Neural cell (in vitro differentiated cells): ENCODE data around the gene WDR7. TPM values are rescaled to one million over a fixed set of nuclear protein-coding genes. Genes with fewer than 3 reads are reported as not detected.

ENCODE experiments used
- H2AFZ ChIP-seq: fragments of 200-600, 300-800 bp; sonication (generic), shearing (Covaris generic); 2 replicates; pipeline ENCODE4 v1.6.0; 2014; ENCODE audit warnings: low read depth, mild to moderate bottlenecking, antibody characterized with exemption, low read length, moderate library complexity
- H3F3A ChIP-seq: fragments of 200-600 bp; shearing (Covaris generic); 2 replicates; pipeline ENCODE4 v1.6.1; 2016; ENCODE audit warnings: mild to moderate bottlenecking, moderate library complexity, mixed read lengths, antibody characterized with exemption, low read length; ENCODE audit not compliant: insufficient read depth, poor library complexity, severe bottlenecking
- H3K27ac ChIP-seq: fragments of 200-600, 300-800 bp; sonication (generic), shearing (Covaris generic); 2 replicates; pipeline ENCODE4 v1.5.1; 2014; ENCODE audit warnings: mild to moderate bottlenecking, low read length, moderate library complexity
- H3K27me3 ChIP-seq: fragments of 300-800, 200-600 bp; sonication (generic), shearing (Covaris generic); 2 replicates; pipeline ENCODE4 v1.6.0; 2014; ENCODE audit warnings: mild to moderate bottlenecking, low read depth, low read length, moderate library complexity; ENCODE audit not compliant: insufficient read depth
- H3K36me3 ChIP-seq: fragments of 300-800, 200-600 bp; sonication (generic), shearing (Covaris generic); 2 replicates; pipeline ENCODE4 v1.5.1; 2014; ENCODE audit warnings: mild to moderate bottlenecking, antibody characterized with exemption, low read length, moderate library complexity; ENCODE audit not compliant: insufficient read depth
- H3K4me2 ChIP-seq: fragments of 300-800, 200-600 bp; sonication (generic), shearing (Covaris generic); 2 replicates; pipeline ENCODE4 v1.6.0; 2014; ENCODE audit warnings: mild to moderate bottlenecking, low read length
- H3K4me3 ChIP-seq: fragments of 300-800, 200-600 bp; sonication (generic), shearing (Covaris generic); 2 replicates; pipeline ENCODE4 v1.5.1; 2014; ENCODE audit warnings: mild to moderate bottlenecking, low read length, moderate library complexity
- H3K79me2 ChIP-seq: fragments of 200-600 bp; shearing (Covaris generic); replicated peaks from 2 replicates; pipeline ENCODE4 v1.6.0; 2014; ENCODE audit warnings: mild to moderate bottlenecking, low read length, moderate library complexity; ENCODE audit not compliant: insufficient read depth
- H3K9ac ChIP-seq: fragments of 300-800, 200-600 bp; sonication (generic), shearing (Covaris generic); 2 replicates; pipeline ENCODE4 v1.6.1; 2016; ENCODE audit warnings: mild to moderate bottlenecking, low read length, mixed read lengths
- H3K9me2 ChIP-seq: fragments of 200-600 bp; shearing (Covaris generic); 2 replicates; pipeline ENCODE4 v1.6.1; 2016; ENCODE audit warnings: mild to moderate bottlenecking, low read length, mixed read lengths; ENCODE audit not compliant: insufficient read depth
- H3K9me3 ChIP-seq: fragments of 200-600, 300-800 bp; sonication (generic), shearing (Covaris generic); 2 replicates; pipeline ENCODE4 v1.6.1; 2016; ENCODE audit warnings: mild to moderate bottlenecking, mixed run types, low read length, moderate library complexity, mixed read lengths
- H4K20me1 ChIP-seq: fragments of 200-600 bp; shearing (Covaris generic); 2 replicates; pipeline ENCODE4 v1.6.1; 2016; ENCODE audit warnings: mild to moderate bottlenecking, mixed run types; ENCODE audit not compliant: insufficient read depth
- CTCF ChIP-seq: fragments of 450-650 bp; IDR thresholded peaks from 2 replicates; pipeline ENCODE4 v1.5.1; 2014; ENCODE audit warnings: antibody characterized with exemption, mild to moderate bottlenecking, moderate library complexity; ENCODE audit not compliant: poor library complexity, severe bottlenecking
- EP300 ChIP-seq: fragments of 450-650 bp; conservative IDR thresholded peaks from 2 replicates; pipeline ENCODE4 v1.6.1; 2014; ENCODE audit warnings: antibody characterized with exemption, mild to moderate bottlenecking, moderate library complexity; ENCODE audit not compliant: poor library complexity, severe bottlenecking
- MXI1 ChIP-seq: fragments of 450-650 bp; conservative IDR thresholded peaks from 2 replicates; pipeline ENCODE4 v1.6.1; 2014; ENCODE audit warnings: antibody characterized with exemption, mild to moderate bottlenecking; ENCODE audit not compliant: poor library complexity, severe bottlenecking
- RAD21 ChIP-seq: fragments of 450-650 bp; conservative IDR thresholded peaks from 2 replicates; pipeline ENCODE4 v1.6.1; 2014; ENCODE audit warnings: antibody characterized with exemption, mild to moderate bottlenecking, moderate library complexity
- REST ChIP-seq: IDR thresholded peaks from 2 replicates; pipeline ENCODE4 v1.6.1; 2012; ENCODE audit warnings: borderline replicate concordance
- TAF1 ChIP-seq: IDR thresholded peaks from 2 replicates; pipeline ENCODE4 v1.6.1; 2012; ENCODE audit warnings: low read depth
- polyA plus RNA-seq: library from polyadenylated mRNA; depleted of rRNA; stranded (reverse); fragments of >200 nt; gene quantifications from 2 replicates; pipeline ENCODE4 v1.2.3, GENCODE V29; 2014
- small RNA-seq, 3 experiments: library from RNA; depleted of rRNA; stranded (forward); fragments of <200 nt; gene quantifications; one replicate each; pipeline ENCODE3, GENCODE V24; 2012

WDR7 gene
- polyA plus RNA-seq, 1 donor from 2014 or later, result 15.1 TPM

DNA sequence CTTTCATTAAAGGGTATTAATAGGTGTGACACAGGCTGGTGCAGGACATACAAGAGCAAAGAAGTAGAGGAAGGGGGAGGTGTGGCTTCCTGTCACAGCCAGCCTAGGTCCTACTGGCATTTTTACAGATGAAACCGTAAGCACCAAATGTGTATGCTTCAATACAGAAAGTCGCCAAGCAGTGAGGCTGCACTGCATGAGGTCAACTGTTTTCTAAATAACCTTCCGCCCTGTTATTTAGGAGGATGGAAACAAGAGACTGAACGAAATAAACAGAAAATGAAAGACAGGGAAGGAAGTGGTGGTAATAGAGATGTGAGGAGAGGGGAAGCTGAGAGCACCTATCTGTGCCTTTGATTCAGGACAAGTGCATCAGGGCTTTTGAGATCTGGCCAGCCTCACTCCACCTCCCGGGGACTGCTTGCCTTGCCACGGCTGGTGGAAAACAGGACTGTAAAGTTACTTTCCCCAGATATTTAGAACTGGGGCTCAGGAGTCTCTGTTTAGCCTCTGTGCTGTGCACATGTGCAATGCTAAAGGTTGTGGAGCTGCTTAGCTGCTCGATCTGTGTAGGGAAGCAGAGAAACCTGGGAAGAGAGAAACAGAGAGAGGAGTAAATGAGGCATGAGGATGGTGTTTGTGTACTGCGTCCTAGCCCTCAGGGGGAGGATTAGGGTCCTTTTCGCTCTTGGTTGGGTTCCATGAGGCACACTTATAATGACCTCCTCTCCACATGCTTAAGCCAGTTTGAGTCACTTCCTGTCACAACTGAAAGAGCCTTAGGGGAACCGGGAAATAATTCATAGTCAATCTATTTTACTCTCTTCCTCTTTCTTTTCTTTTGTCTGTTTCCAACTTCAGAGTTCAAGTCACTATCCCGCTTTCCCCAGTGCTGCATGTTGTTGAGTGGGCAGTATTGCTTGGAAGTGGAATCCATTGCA is 433.4 kb downstream of the WDR7 start:
- Histone ChIP-seq H4K20me1 (no peaks in the 10 kb centered on the region), H3K27me3 (no peaks in the 10 kb centered on the region), H3K27ac (no peak overlapping the region), H3K4me3 (no peak overlapping the region), H2AFZ (no peak overlapping the region), H3K9me2 (no peaks in the 10 kb centered on the region), H3K9me3 (no peaks in the 10 kb centered on the region), H3K79me2 (no peaks in the 10 kb centered on the region), H3K36me3 (no peaks in the 10 kb centered on the region), H3K4me2 (no peak overlapping the region), H3F3A (no peaks in the 10 kb centered on the region), H3K9ac (no peak overlapping the region)
- no peak for TF ChIP-seq REST
- no peak for TF ChIP-seq MXI1
- no peak for TF ChIP-seq TAF1
- TF ChIP-seq EP300, result no peak
- no peak for TF ChIP-seq RAD21

DNA sequence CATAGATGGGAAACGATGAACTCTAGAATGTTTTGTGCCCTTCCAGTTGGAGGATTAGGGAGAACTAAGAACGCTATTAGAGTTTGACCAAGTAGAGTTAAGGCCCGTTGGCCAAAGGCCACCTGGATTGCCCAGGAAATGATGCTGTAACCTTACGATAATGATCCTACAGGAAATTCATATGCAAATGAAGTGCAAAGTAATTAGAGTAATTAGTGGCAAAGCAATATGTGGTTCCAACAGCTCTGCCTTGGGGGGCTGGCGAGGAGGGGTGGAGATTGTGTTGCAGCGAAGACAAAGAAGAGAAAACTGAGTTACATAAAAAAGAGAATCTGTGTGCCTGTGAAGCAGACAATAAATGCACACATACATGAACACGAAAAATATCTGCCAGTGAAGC is 434.2 kb downstream of the WDR7 start:
- TF ChIP-seq CTCF, result no peak
- no peak overlapping the region for H3K27ac ChIP-seq
- no peaks in the 10 kb centered on the region for H3K36me3 ChIP-seq
- no peak overlapping the region for H3K4me2 ChIP-seq
- H3F3A ChIP-seq, result no peaks in the 10 kb centered on the region
- no peaks in the 10 kb centered on the region for H3K79me2 ChIP-seq
- H4K20me1 ChIP-seq, result no peaks in the 10 kb centered on the region
- H3K9me2 ChIP-seq, result no peaks in the 10 kb centered on the region
- no peak overlapping the region for H2AFZ ChIP-seq
- no peak overlapping the region for H3K4me3 ChIP-seq
- H3K9ac ChIP-seq, result no peak overlapping the region
- no peaks in the 10 kb centered on the region for H3K27me3 ChIP-seq
- H3K9me3 ChIP-seq, result no peaks in the 10 kb centered on the region

DNA sequence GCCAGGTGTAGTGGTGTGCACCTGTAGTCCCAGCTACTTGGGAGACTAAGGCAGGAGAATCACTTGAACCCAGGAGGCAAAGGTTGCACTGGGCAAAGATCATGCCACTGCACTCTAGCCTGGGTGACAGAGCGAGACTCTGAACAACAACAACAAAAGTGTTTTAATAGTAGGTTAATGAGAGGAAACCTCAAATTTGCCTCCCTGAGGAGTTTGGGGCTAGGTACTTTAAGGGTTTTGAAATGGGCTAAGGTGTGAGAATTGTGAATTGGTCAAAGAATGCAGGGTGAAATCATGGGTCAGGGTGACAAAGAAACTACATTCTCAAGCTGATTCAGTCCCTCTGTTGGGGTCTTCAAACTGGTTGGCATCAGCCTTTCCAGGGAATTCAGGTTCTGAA is 435.0 kb downstream of the WDR7 start:
- H3K4me3 ChIP-seq, result no peak overlapping the region
- no peak overlapping the region for H3K4me2 ChIP-seq
- H3K9me2 ChIP-seq, result no peaks in the 10 kb centered on the region
- H3K27ac ChIP-seq, result no peak overlapping the region
- H3K9me3 ChIP-seq, result no peaks in the 10 kb centered on the region
- no peak overlapping the region for H2AFZ ChIP-seq
- TF ChIP-seq EP300, result no peak
- H3K9ac ChIP-seq, result no peak overlapping the region
- no peaks in the 10 kb centered on the region for H3F3A ChIP-seq
- H3K36me3 ChIP-seq, result no peaks in the 10 kb centered on the region
- no peaks in the 10 kb centered on the region for H3K79me2 ChIP-seq
- H4K20me1 ChIP-seq, result no peaks in the 10 kb centered on the region
- no peaks in the 10 kb centered on the region for H3K27me3 ChIP-seq

Small RNAs within 50 kb of the gene (small RNA-seq; reads per million reads assigned to genes)
- gene RF00012 (0 to 0.41 (median 0.10) reads per million in 3 experiments), gene RF00019 (0 to 1.2 (median 0) reads per million in 3 experiments)

Other genes with a start within 250 kb of the WDR7 start
- gene TXNL1, start 12.8 kb upstream of the WDR7 start, polyA plus RNA-seq, result 68.3 and 84.7 TPM in 2 replicates